Activated CD4-positive, alpha-beta T cell treated with anti-CD3 and anti-CD28 coated beads for 1 hour (primary cell): ENCODE results near the gene ZNF451.
A peak's percentile ranks its signal among the peaks of the same experiment; 100 is the strongest.

Source experiments
- DNase-seq: peaks from one replicate; pipeline ENCODE4 v3.0.0-alpha.2; 2020

Gene ZNF451

DNA sequence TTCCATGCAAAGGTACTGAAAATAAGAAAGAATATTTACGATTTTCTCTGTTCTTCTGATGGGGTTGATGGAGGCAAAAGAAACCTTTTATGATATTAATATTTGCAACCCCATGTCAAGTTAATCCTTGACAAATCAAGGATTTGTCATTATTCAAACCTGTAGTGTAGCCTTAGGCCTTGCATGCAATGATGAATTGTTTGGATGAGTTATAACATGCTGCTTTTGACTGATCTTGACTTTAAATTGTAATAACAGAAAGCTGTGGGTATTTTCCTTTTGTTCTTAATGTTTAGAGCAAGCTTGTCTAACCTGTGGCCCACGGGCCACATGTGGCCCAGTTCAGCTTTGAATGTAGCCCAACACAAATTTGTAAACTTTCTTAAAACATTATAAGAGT, 69.1 kb downstream of the ZNF451 start:
- no peak for DNase-seq

DNA sequence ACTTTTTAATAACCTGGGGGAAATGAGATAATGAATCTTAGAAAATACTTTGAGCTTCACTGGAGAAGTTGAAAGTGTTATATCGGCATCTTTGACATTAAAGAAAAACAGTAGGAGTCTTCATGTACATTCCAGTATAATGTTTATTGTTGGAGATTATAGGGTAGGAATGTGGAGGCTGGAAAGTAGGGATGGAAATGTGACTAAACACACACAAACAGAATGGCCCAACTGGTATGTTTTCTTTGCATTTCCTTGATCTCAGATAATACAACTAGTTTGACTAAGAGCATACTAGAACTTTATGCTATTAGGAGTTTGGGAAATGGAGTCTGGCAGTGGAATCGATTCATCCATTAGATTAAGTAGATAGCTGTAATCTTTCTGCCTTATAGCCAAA, 72.0 kb downstream of the ZNF451 start:
- DNase-seq = no peak

DNA sequence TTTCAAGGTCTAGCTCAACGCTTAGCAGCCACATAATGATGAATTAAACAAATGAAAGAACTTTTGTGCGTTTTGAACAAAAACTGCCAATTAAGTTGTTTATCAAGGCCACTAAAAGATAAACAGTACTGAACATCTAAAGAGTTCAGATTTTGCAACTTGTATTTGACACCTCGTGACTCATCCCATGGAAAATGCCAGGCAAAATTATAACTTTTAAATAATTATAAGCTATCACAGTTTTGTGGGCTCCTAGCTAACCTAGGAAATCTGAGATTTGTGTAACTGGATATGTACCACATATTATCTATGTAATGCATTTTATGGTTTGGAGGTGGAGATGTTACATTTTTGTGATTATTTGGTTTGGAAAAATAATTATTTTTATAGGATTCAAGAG, 72.5 kb downstream of the ZNF451 start:
- DNase-seq = no peak

DNA sequence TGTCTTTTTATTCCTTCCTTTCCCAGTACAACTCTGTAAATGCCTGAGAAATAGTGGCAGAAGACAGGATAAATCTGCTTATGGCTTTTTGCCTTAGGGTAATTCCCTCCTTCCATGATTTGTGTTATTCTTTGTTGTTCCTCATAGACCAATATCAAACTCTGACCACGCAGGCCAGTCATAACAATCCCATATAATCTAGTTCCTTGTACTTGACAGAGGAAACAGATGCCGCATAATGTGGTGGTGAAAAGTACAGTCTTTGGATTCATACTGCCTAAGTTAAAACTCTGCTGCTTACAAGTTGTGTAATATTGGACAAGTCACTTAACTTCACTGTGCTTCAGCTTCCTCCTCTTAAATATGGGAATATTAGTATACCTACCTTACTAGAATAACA, 74.0 kb downstream of the ZNF451 start:
- DNase-seq = no peak

DNA sequence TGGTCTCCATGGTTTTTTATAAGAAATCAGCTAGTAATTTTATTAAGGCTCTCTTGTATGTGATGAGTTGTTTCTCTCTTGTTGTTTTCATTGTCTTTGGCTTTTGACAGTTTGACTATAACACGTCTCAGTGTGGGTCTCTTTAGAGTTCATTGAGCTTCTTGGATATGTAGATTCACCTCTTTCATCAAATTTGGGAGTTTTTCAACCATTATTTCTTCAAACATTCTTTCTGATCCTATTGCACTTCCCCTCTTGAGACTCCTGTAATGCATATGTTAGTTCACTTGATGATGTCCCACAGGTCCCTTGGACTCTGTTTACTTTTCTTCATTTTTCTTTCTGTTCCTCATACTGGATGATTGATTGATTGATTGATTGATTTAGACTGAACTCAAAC, 75.1 kb downstream of the ZNF451 start:
- DNase-seq = no peak

DNA sequence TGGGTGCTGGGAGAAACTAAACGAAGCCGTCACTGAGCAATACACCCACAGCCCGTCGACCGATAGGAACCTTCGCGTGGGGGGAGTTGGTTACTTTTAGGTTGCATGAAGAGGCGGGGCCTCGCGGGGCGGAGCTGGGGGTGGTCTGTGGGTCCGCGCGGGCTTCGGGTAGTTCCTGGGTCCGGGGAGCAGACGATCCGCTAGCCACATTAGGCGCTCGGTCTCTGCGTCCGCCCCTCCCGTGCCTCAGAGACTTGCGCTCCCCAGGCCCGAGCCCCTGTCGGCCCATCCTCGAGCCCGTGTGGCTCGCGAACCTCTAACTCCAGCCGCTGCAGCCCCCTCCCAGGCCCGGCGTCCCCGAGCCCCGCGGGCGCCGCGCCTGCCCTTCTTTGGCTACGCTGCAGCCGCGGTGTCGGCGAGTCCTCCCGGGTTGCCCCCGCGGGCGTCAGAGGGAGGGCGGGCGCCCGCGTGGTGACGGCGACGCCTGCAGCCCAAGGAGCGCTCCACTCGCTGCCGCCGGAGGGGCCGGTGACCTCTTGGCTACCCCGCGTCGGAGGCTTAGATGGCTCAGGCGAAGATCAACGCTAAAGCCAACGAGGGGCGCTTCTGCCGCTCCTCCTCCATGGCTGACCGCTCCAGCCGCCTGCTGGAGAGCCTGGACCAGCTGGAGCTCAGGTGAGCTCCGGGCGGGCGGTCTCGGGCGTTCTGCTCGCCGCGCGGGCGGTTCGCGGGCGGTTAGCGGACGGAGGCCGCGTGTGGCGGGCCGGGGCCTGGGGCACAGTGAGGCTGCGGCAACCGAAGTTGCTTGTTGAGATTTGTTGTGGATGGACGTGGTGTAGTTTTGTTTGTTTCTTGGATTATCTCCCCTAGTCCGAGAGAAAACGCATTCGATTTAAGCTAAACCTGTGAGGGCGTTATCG, 82.4 kb downstream of the ZNF451 start, which contains the start of gene BAG2:
Gene BAG2, plus strand, starts transcription at position 191 of the 920 bp plus-strand sequence. Its CDS starts 372 bp downstream, at position 563.
- DNase-seq = peak; percentile 78

DNA sequence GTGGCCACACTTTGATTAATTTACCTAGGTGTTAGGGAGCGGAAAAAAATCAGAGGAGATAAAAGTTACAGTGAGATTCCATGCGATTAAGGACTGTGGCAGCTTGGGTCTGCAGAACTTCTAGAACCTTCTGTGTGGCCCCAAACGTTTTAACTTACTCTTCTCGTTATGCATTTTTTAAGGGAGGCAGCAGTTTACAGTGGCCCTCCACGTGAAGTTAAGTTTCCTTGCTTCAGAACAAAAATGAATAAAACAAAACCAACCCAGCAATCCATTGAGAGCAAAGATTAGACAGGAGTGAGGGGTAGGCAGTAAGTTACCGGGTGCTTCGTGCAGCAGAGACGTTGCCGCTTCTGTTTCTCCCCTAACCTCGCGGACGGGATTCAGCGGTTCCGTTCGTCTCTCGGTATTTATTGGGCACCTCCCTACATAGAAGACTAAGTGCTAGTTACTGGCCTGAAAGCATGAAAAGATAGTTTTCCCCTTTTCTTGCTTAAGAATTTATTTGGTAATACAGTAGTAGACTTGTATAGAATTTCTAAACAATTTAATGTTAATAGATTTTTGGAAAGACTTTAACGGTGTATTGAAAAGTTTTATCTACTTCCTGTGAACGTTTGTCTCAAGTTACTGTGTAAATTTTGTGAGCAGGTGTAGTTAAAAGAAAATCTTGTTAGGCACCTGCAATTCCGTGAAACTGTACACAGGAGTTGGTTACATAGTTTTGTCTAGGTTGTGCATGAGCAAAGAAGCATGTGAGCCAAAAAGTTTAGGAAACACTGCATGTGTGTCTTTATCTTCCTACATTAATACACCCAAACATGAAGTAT, 83.3 kb downstream of the ZNF451 start:
- DNase-seq = no peak

DNA sequence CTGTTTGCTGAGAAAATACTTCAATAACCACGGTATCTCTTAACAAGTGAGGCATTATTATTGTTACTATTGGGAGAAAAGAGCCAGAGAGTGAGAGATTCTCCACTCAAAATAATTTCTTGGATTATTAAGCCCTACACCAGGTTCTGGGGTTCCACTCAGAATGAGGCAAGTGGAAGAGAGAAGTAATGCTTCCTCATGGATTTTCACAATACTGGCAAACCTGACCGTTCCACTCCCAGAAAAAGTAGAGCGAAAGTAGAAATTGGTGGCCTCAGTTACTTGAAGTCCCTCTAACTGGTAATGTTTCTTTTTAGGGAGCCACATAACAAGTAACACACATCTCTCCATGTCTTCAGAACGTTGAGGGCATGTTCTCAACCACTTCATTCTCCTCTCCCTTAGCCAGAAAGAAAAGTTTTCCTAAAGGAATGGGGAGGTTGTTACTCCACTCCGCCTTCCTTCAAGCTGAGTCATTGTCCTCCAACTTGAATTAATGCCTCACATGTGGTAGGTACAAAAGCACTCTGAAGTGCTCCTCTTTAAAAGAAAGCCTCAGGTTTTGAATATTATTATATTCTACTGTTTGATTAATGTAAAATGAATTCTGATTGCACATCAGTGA, 84.0 kb downstream of the ZNF451 start:
- no peak for DNase-seq

DNA sequence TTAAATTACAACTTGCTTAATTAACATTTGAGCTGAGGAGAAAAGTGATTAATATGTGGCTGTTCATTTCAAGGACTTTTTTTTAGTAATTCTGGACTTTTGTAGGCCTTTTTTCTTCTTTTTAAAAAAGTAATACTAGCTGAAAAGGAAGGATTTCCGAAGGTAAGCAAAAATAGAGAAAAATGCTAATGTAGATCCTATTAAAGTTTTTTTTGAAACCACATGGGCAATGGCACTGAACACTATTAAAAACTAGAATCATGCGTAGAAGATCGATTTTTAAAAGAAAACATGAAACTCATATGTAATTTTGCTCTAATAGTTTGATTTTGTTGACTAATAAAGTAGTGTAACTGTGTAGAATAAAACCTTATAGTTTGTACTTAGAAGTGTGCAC, 84.5 kb downstream of the ZNF451 start:
- DNase-seq = no peak

DNA sequence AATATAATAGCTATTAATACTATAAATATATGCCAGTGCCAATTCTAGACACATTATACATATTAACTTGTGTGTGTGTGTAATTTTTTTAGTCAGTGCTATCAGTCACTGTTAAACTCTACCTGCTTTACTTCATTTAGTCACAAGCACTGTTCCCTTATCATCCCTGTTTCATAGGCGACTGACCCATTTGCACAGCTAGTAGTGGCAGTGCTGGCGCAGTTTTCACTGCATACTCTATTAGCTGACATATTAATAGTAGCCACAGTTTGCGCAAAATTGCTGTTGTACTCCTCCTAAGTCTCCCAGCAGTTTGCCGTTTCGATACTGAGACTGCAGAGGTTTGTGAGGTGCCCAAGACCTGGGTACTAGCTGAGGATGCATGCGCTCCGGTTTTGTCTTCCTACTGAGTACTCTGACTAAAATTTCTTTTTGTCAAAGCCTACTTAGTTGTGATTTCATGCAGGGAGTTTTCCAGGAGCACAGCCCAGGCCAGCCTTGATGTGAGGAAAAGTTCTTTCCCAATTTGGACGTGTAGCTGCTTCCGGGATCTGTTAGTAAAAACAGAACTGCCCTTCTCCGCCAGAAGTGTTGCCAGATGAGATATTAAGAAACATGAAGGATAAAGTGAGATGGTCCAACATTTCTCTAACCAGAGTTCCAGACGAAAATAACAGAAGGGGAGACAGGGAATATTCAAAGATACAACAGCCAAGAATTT, 87.7 kb downstream of the ZNF451 start:
- DNase-seq = no peak

DNA sequence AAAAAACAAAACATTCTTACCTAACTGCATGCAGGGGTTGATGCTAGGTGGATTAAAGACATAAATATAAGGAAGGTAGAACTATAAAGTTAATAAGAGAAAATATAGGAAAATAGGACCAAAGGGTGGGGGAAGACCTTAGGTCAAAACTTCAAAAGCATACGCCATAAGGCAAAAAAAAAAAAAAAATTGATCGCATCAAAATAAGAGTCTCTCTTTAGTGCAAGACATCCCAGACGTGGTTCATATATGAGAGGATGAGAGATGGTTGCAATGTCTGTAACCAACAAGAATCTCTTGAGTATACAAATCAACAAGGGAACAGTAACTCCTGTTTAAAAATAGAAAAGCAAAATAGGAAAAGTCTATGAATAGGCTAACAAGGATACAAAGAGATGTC, 90.6 kb downstream of the ZNF451 start:
- no peak for DNase-seq

DNA sequence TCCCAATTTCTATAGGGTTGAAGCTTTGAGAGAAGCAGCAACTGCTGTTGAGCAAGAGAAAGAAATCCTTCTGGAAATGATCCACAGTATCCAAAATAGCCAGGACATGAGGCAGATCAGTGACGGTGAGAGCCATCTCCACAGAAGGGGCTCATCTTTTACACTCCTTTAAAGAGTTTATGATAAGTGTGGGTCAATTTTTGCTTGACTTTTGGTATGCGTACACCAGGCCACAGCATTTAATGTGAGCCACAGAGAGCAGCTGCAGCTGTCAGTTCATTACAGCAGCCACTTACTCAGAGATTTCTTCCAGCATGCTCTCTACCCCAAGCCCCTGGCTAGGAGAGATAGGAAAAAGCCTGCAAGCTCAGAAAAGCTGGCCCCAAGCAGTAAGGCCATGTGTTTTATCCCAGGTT, 92.0 kb downstream of the ZNF451 start:
- no peak for DNase-seq

DNA sequence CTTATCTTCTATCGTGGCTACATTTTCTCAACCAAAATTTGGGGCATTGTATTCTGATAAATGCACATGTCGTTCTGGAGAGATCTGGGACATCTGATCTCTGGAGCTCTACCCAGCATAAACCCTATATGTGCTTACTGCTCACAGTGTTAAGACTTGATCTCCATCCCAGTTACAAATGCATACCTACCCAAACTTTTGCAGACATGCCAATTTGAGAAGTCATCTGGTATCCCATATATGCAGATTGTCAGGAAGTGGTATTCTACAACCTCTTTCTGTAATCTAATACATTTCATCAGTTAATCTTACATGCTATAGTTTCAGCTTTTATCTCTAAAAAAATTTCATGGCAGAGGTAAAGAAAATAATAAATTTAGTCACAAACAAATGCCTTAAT, 93.3 kb downstream of the ZNF451 start:
- no peak for DNase-seq

DNA sequence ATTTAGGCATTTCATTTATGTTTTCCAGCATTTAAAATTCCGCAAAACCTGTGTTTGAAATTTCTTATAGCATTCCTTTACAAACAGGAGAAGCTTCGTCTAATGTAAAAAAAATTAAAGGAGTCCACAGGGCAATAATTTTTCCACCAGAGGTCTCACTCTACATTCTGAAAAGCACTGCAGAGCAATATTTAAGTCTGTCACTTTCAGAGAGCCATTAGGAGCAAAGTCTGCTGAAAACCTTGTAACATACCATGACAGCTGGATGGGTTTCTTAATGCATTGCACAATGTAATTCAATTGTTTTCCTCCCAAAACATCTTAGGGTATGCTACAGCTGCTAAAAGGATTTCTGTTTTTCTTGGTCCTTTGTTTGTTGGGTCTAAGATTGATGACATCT, 100.2 kb downstream of the ZNF451 start:
- DNase-seq = no peak

DNA sequence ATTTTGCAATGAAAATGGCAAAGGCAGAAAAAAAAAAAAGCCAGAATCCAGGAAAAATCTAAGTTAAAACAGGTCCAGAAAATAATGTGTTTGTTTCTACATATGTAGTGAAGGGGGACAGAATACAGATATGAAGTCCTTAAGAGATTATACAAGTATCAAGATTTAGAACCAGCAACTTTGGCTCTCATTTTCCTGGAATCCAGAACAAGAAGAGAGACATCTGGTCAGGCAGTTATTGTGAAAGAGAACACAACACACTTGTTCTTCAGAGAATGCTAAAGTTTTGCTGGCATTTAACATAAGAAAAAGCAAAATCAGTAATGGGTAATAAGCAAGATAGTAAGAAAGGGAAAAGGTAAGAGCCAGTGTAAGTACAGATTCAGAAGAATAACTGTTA, 103.2 kb downstream of the ZNF451 start:
- no peak for DNase-seq

DNA sequence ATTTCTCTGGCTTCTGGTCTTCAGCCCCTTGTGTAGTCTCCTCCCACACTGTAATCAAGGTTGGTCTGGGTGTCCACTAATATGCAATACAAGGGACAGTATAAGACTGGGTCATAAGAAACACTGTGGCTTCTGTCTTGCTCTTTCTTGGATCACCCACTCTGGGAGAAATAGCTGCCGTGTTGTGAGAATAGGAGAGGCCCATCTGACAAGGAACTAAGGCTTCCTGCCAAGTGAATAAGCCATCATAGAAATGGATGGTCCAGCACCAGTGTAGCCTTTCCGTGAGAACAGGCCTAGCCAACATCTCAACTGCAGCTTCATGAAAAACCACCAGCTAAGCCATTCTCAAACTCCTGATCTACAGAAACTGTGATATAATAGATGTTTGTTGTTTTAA, 105.5 kb downstream of the ZNF451 start:
- DNase-seq = no peak

DNA sequence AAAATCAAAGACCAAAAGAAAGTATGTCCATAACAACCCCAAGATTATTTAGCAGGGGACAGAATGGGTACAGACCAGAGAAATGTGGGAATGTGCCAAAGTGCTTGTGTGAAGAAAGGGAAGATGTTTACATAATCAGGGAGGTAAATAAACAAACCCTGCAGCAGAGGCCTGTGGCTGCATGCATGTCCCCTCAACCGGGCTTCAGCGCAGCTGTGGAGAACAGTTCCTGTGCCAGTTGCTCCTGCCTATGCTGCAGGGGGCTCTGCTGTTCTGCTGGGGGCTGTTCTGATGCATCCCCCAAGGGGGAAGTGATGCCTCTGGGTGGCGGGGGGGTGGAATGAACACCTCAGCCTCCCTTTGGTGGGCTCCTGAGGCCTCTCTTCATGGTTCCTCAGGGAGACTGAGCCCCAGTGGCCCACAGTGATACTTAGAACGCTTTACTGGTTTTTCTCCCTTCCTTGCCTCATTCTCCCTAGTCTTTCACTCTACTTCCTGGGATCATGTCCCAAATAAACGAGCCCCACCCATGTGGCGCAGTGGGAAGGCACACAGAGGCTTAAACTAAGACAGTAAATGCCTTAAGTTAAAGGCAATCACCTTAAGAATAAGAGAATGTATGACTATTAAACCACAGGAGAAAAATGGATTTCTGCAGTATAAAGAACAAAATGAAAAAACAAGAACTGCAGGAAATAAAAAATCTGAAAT, 109.1 kb downstream of the ZNF451 start:
- DNase-seq = no peak

DNA sequence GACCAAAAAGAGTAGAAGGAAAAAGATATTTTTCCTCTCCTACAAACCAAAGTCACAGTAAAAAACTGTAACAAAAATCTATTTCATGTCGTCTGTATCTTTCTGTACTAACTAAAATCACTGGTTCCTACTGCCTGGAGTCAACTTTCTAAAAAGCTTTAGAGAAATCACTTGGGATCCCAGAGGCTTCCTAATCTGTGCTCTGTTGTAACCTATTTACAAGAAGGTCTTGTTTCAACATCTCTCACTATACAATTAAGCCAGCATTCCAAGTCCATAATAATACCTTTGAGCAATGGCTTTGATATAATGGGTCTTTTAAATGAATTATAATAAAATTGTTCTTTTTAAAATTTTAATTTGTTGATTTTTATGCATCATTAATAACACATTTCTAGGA, 111.7 kb downstream of the ZNF451 start:
- DNase-seq = no peak

DNA sequence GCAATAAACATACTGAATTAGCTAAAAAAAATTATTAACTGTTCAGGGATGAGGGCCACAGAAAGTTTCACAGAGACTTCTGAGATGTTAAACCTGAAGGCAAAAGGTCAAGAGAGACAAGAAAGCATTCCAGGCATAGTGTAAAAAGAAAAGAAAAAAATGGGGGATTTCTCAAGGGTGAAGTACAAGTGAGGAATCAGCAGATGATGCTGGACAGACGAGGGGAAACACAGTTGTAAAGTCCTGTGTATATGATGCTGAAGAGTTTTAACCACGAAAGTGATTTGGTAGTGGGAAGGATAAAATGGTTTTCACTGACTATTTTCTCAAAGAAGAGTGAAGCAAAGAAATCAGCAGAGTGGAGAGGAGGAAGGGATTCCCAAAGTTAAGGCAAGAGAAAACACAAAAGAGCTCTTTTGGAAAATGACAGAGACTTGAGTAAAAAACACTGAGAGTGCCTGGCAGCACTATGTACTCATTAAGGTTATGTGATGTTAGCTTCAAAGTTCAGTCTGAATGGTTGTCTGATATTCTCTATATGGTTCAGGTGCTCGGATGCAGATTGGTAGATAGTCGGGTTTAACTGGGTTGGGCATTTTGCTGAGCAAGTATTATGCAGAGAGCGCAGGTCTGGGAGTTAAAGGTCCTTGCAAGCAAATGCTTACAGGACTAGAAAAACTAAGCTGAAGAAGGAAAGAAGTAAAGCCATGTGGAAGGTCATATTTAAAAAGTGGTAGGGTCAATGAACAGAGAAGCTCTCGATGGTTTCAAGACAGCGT, 115.8 kb downstream of the ZNF451 start:
- no peak for DNase-seq

DNA sequence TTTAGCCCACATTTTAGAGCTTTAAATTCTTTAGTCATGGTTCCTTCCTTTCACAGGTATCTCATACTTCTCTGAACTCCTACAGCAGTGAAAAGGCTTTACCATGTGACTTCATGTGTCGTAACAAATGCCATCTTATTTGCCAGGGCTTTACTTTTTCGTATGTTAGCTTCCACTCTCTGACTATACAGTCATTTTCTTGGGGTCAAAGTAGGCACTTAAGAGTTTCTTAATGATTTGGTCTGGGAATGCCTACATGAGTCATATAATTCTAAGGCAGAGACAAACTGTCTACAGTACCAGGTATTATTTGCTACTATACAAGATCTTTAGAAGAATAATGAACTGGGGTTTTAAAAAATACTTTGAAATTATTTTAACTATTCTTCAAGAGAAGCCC, 117.2 kb downstream of the ZNF451 start:
- no peak for DNase-seq

DNA sequence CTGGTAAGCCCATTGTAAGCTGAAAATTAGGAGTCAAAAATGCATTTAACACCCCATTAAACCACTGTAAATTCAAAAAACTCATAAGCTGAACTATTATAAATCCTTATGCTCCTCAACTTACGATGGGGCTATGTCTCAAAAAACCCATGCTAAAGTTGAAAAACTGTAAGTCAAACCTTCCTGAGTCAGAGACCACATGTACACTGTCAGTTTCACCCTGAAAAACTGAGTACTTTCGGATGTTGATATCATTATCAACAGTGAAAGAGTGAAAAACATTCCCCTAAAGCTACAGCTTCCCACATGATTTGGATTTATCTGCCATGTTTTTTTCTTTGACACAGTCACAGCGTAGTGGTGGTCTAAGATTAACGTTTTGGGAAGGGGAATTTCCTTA, 117.9 kb downstream of the ZNF451 start:
- DNase-seq = no peak
